ENCODE results near the gene HOXB9. TPM values are rescaled to one million over a fixed set of nuclear protein-coding genes. Genes with fewer than 3 reads are reported as not detected.

Gene HOXB9
- total and polyA plus RNA-seq, 2 donors (not counting 3 experiments of a cell fraction or from before 2014, with no cell fraction given): 0.79 to 1.1 TPM

GRCh38 chr17:48617471-48618255 lies 8.5 kb downstream of the HOXB9 start:
- dilution Hi-C loops (cut with MboI; ENCODE audit: extremely low pct_ligation_motif_present, low sequenced_read_pairs): no loop called here
- H3K27me3 ChIP-seq (ENCODE audit: control insufficient read depth in 2 of 2, insufficient read depth in 2 of 2, low read length in 2 of 2): peaks cover 59 to 72% of the 10 kb centered on the region in 2 experiments
- TF ChIP-seq JUN (IDR thresholded peaks at IDR 0.05; ENCODE audit: borderline replicate concordance, insufficient read depth, insufficient read length, low read depth) (no peak), EZH2 (IDR thresholded peaks at IDR 0.05; ENCODE audit: borderline replicate concordance, low read depth, low read length, severe bottlenecking) (peak; percentile 98)
- no peak overlapping the region for H3K9ac ChIP-seq (replicated peaks; ENCODE audit: extremely low read depth, insufficient read depth, low read length)
- no peaks in the 10 kb centered on the region for H3K9me3 ChIP-seq (replicated peaks; ENCODE audit: control insufficient read depth, insufficient read depth, low read length)
- no TSS peak for BruUV-seq (replicated peaks)
- DNase-seq (ENCODE audit: low read depth, low spot score): no peak
- CTCF ChIA-PET: interaction anchor here (0.7 to 6.3 kb wide), 27 partner anchors 8 to 599 kb away, joined by 3 to 45 read pairs (median 6); no protein-coding TSS in a partner anchor
- no peak for FAIRE-seq
- H3K79me2 ChIP-seq (ENCODE audit: control insufficient read depth, insufficient read depth, low read length): peaks cover 2% of the 10 kb centered on the region
- no peaks in the 10 kb centered on the region for H4K20me1 ChIP-seq (replicated peaks; ENCODE audit: control insufficient read depth, extremely low read depth, insufficient read depth, low read length)
- no peak overlapping the region for H2AFZ ChIP-seq (ENCODE audit: low read depth, low read length)
- no peaks in the 10 kb centered on the region for H3K9me1 ChIP-seq (replicated peaks; ENCODE audit: control insufficient read depth, extremely low read depth, insufficient read depth, low read length)
- H3K4me1 ChIP-seq (ENCODE audit: control insufficient read depth, extremely low read depth, insufficient read depth, low read length): peaks cover 31% of the 10 kb centered on the region
- intact Hi-C loops (cut with micrococcal nuclease): loop anchor here (1.0 to 5.0 kb wide), 8 partner anchors 125 to 592 kb away; no protein-coding TSS in a partner anchor
- H3K36me3 ChIP-seq (ENCODE audit: control insufficient read depth in 2 of 2, extremely low read depth in 1 of 2, insufficient read depth in 2 of 2, low read length in 2 of 2): no peaks in the 10 kb centered on the region
- no peak overlapping the region for H3K4me3 ChIP-seq (replicated peaks in 1 of 3; ENCODE audit: insufficient read depth in 1 of 3, low read depth in 1 of 3, low read length in 3 of 3)
- no peak overlapping the region for H3K27ac ChIP-seq (ENCODE audit: insufficient read depth, low read depth, low read length)
- H3K4me2 ChIP-seq (ENCODE audit: insufficient read depth, low read length): peak overlapping the region; percentile 13
- POLR2A ChIA-PET: interaction anchor here (0.6 kb wide), 1 partner anchor 391 kb away, joined by 3 read pairs; no protein-coding TSS in a partner anchor

- H3K27me3 ChIP-seq (ENCODE audit: control insufficient read depth in 2 of 2, insufficient read depth in 2 of 2, low read length in 2 of 2): peaks cover 51 to 65% of the 10 kb centered on the region in 2 experiments
- FAIRE-seq: no peak
- intact Hi-C loops (cut with micrococcal nuclease): loop anchor here (5.0 kb wide), 2 partner anchors 465 to 480 kb away; no protein-coding TSS in a partner anchor
- H3K79me2 ChIP-seq (ENCODE audit: control insufficient read depth, insufficient read depth, low read length): peaks cover 4% of the 10 kb centered on the region
- no TSS peak for BruUV-seq (replicated peaks)
- H2AFZ ChIP-seq (ENCODE audit: low read depth, low read length): no peak overlapping the region
- no peak for TF ChIP-seq GATA2 (IDR thresholded peaks at IDR 0.05; ENCODE audit: insufficient read depth, insufficient read length, low read depth, low read length)
- no peak for TF ChIP-seq POLR2A (IDR thresholded peaks at IDR 0.05; ENCODE audit: low read depth, low read length)
- no peak for TF ChIP-seq CTCF (IDR thresholded peaks at IDR 0.05; ENCODE audit: extremely low read depth in 1 of 2, insufficient read depth in 1 of 2, low read depth in 1 of 2, low read length in 2 of 2)
- TF ChIP-seq EZH2 (IDR thresholded peaks at IDR 0.05; ENCODE audit: borderline replicate concordance, low read depth, low read length, severe bottlenecking): no peak
- TF ChIP-seq MYC (IDR thresholded peaks at IDR 0.05; ENCODE audit: low read depth, low read length): no peak
- TF ChIP-seq FOS (IDR thresholded peaks at IDR 0.05; ENCODE audit: borderline replicate concordance, insufficient read depth, low read length): no peak
- no peak for TF ChIP-seq POLR2AphosphoS5 (IDR thresholded peaks at IDR 0.05; ENCODE audit: insufficient read depth, low read depth, low read length)
- POLR2A ChIA-PET: no interaction called here
- no peaks in the 10 kb centered on the region for H3K9me3 ChIP-seq (replicated peaks; ENCODE audit: control insufficient read depth, insufficient read depth, low read length)
- H4K20me1 ChIP-seq (replicated peaks; ENCODE audit: control insufficient read depth, extremely low read depth, insufficient read depth, low read length): no peaks in the 10 kb centered on the region
- CTCF ChIA-PET: interaction anchor here (0.8 to 4.9 kb wide), 15 partner anchors 7 to 591 kb away, joined by 3 to 37 read pairs (median 10); no protein-coding TSS in a partner anchor
- H3K9ac ChIP-seq (replicated peaks; ENCODE audit: extremely low read depth, insufficient read depth, low read length): no peak overlapping the region
- H3K27ac ChIP-seq (ENCODE audit: insufficient read depth, low read depth, low read length): no peak overlapping the region
- H3K4me1 ChIP-seq (ENCODE audit: control insufficient read depth, extremely low read depth, insufficient read depth, low read length): peaks cover 34% of the 10 kb centered on the region
- no peaks in the 10 kb centered on the region for H3K9me1 ChIP-seq (replicated peaks; ENCODE audit: control insufficient read depth, extremely low read depth, insufficient read depth, low read length)
- H3K4me2 ChIP-seq (ENCODE audit: insufficient read depth, low read length): no peak overlapping the region
- dilution Hi-C loops (cut with MboI; ENCODE audit: extremely low pct_ligation_motif_present, low sequenced_read_pairs): no loop called here
- H3K36me3 ChIP-seq (ENCODE audit: control insufficient read depth in 2 of 2, extremely low read depth in 1 of 2, insufficient read depth in 2 of 2, low read length in 2 of 2): no peaks in the 10 kb centered on the region
- no peak for DNase-seq (ENCODE audit: low read depth, low spot score)
- H3K4me3 ChIP-seq (replicated peaks in 1 of 3; ENCODE audit: insufficient read depth in 1 of 3, low read depth in 1 of 3, low read length in 3 of 3): no peak overlapping the region
Measured at GRCh38 chr17:48616717-48617470, 9.3 kb downstream of the HOXB9 start.

All from endothelial cell of umbilical vein (primary cell).